Mesodermal cell (in vitro differentiated cells): ENCODE data around the gene ZNF79.

Experiments used
- H3K27ac ChIP-seq: 2 replicates; pipeline ENCODE4 v1.7.0; 2013; ENCODE audit warnings: mild to moderate bottlenecking, low read depth, low read length, moderate library complexity; ENCODE audit not compliant: severe bottlenecking
- H3K36me3 ChIP-seq: 2 replicates; pipeline ENCODE4 v1.7.1; 2013; ENCODE audit warnings: mild to moderate bottlenecking, low read length, moderate library complexity; ENCODE audit not compliant: control insufficient read depth, insufficient read depth
- H3K4me1 ChIP-seq: one replicate; pipeline ENCODE4 v1.7.1; 2013; ENCODE audit warnings: mild to moderate bottlenecking, low read length; ENCODE audit not compliant: insufficient read depth, control insufficient read depth, poor library complexity, severe bottlenecking
- H3K4me3 ChIP-seq: 2 replicates; pipeline ENCODE4 v1.7.0; 2013; ENCODE audit warnings: low read length, control low read depth, mild to moderate bottlenecking; ENCODE audit not compliant: insufficient read depth, poor library complexity, severe bottlenecking; ENCODE audit errors: extremely low read depth
- H3K9me3 ChIP-seq: 2 replicates; pipeline ENCODE4 v1.7.1; 2013; ENCODE audit warnings: mild to moderate bottlenecking, low read length, moderate library complexity; ENCODE audit not compliant: control insufficient read depth
- WGBS, 2 experiments: methylation state at CpG; one replicate each; pipeline ENCODE4 v1.1.5; 2013; ENCODE audit warnings: missing lambda C conversion rate in 2 of 2; ENCODE audit not compliant: insufficient coverage in 2 of 2; 5-methylcytosine and 5-hydroxymethylcytosine counted together

ZNF79 gene

DNA sequence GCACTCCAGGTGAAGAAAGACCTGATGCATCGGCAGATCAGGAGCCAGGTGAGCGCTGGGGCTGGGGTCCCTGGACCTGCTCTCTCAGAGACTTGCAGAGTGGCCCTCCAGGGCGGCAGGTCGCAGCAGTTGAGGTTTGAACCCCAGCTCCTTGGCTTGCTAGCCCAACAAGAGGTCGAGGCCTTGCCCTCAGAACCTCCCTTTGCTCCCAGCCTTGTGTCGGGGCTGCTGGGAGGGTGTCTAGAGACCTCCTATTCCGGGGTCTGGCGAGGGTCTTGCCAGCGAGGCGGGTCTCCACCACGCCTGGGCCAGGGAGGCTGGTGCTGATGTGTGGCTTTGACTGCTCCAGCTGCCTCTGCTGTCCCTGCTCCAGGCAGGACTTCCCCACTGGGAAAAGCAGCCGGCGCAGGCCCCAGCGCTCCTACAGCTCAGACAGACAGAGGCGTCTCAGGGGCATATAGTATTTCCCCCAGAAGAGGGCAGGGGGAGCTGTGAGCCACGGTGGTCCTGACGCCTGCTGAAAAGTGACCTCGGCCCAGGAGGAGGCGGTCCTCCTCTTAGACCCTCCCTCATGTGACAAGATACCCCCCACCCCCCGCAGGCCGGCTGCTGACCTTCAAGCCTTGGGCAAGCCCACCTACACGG, 65.4 kb downstream of the ZNF79 start:
- Histone ChIP-seq H3K36me3 (peaks cover 46% of the 10 kb centered on the region), H3K27ac (no peak overlapping the region), H3K9me3 (no peaks in the 10 kb centered on the region), H3K4me1 (no peaks in the 10 kb centered on the region), H3K4me3 (no peak overlapping the region)
- 71 to 77% methylated on average over 12 to 16 of the region's 22 CpGs for WGBS, 2 experiments

DNA sequence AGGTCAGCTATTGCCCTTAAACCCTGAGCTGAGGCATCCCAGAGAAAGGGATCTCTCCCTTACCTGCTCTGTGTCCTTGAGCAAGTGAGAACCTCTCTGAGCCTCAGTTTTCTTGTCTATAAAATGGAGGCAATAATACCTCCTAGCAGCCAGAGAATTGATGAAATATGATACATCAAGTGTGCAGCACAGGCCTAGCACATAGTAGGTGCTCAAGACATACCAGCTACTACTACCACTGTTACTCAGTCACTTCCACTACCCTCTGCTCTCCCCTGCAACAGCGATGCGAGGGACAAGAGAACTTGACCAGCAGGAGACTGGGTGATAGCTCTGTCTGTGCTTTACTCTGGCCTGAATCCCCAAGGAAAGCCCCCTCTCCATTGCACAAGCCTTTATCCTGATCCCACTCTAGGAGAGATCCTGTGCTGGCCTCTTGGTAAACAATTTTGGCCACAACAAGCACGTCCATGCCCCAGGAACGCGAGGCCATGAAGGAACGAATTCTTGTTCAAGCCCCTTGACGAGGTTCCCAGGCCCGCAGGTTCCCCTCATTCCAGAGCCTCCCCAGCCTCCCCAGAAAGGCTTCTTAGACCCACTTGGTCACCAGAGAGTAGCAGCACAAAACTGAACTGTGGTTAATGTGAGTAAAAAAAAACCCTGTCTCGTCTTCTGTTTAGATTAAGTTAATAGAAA, 66.5 kb downstream of the ZNF79 start:
- H3K4me3 ChIP-seq, result no peak overlapping the region
- H3K27ac ChIP-seq, result no peak overlapping the region
- no peaks in the 10 kb centered on the region for H3K4me1 ChIP-seq
- H3K9me3 ChIP-seq, result no peaks in the 10 kb centered on the region
- peaks cover 52% of the 10 kb centered on the region for H3K36me3 ChIP-seq
- 90 to 96% methylated on average over 5 to 9 of the region's 9 CpGs for WGBS, 2 experiments

DNA sequence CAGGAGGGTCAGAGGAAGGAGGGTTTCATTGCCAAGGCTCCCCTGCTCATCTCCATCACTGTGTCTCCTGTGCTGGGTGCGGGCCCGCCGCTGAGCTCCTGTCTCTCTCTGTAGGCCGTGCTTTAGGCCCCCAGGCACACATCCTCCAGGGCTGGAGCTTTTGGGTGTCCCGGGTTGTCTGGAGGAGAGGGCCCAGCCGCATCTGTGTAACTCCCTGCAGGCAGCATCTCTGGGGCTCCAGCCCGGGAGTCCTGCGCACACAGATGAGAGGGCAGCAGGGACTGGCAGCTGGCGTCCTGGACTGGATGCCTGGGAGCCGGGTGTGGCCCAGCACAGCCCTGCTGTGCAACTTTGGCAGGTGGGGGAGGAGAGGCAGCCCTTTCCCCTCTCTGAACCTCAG, 67.3 kb downstream of the ZNF79 start:
- H3K4me1 ChIP-seq, result no peaks in the 10 kb centered on the region
- 95 to 98% methylated on average over 9 to 10 of the region's 10 CpGs for WGBS, 2 experiments
- H3K27ac ChIP-seq, result no peak overlapping the region
- no peak overlapping the region for H3K4me3 ChIP-seq
- no peaks in the 10 kb centered on the region for H3K9me3 ChIP-seq
- peaks cover 54% of the 10 kb centered on the region for H3K36me3 ChIP-seq

DNA sequence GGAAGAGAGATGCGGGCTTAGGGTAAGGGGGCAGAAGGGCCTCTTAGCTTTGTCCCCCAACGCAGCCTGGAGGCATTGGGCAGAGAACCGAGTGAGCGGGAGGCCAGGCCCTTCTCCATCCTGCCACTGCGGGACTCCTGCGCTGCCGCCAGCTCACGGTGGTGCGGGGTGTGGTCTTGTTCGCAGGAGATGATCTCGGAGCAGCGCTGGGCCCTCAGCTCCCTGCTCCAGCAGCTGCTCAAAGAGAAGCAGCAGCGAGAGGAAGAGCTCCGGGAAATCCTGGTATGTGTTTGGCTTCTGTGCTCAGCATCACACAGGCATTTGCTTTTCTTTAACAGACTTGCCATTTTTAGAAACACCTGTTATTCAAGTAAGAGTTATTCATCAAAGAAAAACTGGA, 68.4 kb downstream of the ZNF79 start:
- Histone ChIP-seq H3K9me3 (no peaks in the 10 kb centered on the region), H3K36me3 (peaks cover 57% of the 10 kb centered on the region), H3K27ac (no peak overlapping the region), H3K4me3 (no peak overlapping the region), H3K4me1 (no peaks in the 10 kb centered on the region)
- 87 to 92% methylated on average over 12 to 14 of the region's 14 CpGs for WGBS, 2 experiments

DNA sequence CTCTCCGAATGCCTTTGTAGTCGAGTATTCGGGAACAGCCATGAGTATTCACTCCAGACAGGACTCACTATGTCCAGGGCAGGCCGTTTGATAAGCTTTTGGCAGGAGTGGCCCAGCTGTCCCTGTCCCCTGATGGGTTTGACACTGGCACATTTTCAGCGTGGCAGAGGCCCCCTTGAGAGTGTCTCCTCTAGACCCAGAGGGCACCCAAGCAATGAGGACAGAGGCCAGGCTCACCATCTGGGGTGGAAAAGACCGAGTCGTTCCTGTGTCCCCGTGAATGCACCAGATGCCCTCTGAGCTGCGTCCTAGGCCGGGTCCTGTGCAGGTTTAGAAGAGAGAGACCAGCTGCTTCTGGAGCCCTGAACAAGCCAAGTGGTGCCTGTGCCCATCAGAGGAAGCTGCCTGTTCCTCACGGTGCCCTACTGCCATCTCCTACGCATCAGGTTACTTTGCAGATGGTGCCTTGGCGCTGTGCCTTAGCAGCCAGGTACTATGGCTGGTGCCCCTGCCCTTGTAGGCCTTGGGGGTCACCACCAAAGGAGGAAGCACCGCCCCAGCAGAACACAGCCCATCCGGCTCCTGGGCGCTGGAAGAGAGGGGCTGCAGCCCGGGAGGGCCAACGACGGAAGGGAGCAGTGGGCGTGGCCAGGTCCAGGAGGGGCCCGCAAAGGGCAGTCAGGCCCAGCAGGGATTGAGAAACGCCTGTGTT, 69.6 kb downstream of the ZNF79 start:
- Histone ChIP-seq H3K9me3 (no peaks in the 10 kb centered on the region), H3K27ac (no peak overlapping the region), H3K36me3 (peaks cover 61% of the 10 kb centered on the region), H3K4me1 (no peaks in the 10 kb centered on the region), H3K4me3 (no peak overlapping the region)
- WGBS, 2 experiments, result 89 to 97% methylated on average over 21 to 22 of the region's 22 CpGs

DNA sequence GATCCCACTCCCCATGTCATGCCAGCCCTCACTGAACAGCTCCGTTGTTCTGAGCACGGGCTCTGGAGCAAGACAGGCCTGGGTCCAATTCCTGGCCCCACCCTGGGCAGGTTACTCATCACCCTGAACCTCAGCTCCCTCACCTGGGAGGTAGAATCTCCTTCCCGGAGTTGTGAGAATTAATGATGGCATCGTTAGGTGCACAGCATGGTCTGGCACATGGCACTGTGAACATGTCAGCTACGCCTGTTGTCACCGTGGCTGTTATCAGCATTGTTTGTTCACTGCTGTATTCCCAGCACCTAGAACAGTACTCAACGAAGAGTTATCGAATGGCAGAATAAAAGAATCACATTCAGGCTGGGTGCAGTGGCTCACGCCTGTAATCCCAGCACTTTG, 70.1 kb downstream of the ZNF79 start:
- no peak overlapping the region for H3K27ac ChIP-seq
- H3K4me3 ChIP-seq, result no peak overlapping the region
- peaks cover 61% of the 10 kb centered on the region for H3K36me3 ChIP-seq
- no peaks in the 10 kb centered on the region for H3K4me1 ChIP-seq
- H3K9me3 ChIP-seq, result no peaks in the 10 kb centered on the region
- WGBS, 2 experiments, result 95 to 97% methylated on average over 9 of the region's 9 CpGs
